ENCODE measurements around the gene HIC1.
"Not testable (repeated sequence)": the region's sequence is repeated elsewhere in the genome, so short reads cannot be mapped to it uniquely, and the experiment has no call there.

The HIC1 gene

GRCh38 chr17:2054512-2055291 lies at the start of gene HIC1:
Gene HIC1 (plus strand): TSS chr17:2055103. CDS start chr17:2056691, 1,588 bp downstream.
- DNase-seq: peak in 1 of 2 experiments; percentile 66

DNA sequence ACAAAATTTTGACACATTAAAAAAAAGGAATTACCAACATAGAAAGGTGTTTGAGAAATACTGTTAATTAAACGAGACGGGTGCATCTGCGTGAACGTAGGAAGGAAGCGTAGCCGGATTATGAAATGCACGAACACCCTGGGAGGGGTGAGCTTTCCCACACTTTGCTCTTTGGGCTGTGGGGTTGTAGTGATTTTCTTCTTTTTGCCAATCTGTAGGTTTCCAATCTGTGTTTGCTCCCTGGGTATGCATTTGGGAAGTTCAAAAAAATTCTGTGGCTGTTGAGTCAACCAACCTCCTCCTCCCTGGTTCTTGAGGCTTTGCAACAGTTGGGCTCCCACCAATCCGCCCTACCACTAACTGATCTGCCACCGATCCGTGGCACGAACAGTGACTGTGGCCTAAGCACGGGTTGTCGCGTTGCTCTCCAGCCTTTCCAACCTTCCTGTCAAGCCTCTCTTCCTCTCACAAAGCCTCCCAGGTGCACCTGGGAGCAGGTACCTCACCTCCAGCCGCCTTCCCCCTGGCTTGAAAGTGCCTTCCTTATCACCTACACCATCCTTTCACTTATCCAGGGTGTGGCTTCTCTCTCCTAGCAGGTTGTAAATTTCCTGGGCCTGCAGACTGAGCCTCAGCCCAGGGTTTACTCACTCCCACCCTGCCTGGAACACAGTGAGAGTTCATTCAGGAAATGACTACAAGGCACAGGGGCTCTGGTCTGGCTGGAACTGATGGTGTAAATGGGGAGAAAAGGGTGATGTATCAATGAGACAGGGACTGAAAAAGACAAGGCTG lies 46.4 kb upstream of the HIC1 start:
- DNase-seq: no peak

DNA sequence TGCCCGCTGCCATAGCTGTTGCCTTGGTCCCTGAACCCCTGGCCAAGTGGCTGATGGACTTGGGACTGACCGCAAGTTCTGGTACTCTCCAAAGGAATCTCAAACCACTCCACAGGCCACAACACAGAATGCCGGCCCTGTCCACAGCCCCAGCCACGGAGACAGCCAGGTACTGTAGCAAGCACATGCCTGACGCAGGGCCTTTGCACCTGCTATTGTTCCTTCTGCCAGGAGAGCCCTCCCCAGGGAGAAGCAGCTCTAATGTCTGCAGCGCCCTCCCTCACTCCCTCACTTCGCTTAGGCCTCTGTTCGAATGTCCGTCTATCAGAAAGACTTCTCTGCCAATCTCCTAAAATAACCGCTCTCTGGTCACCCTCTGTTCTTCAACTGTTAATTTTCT lies 45.2 kb upstream of the HIC1 start:
- no peak for DNase-seq

GRCh38 chr17:2011411-2012371 lies 43.2 kb upstream of the HIC1 start:
- DNase-seq: no peak

DNA sequence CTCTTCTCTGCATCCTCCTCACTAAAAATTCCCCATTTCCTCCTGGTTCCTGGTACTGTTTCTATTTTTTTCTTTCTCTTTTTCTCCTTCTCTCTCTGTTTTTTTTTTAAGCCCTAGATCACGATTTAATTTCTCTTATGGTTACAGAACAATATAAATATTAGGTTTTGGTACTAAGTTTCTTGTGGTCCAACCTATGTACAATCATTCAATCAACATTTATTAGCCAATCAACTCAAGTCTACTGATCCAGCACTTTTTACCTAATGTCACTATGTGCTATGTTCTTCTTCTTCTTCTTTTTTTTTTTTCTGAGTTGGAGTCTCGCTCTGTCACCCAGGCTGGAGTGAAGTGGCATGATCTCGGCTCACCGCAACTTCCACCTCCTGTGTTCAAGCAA lies 42.4 kb upstream of the HIC1 start:
- DNase-seq: no peak

GRCh38 chr17:2013220-2013993 lies 41.5 kb upstream of the HIC1 start:
- DNase-seq: not testable (repeated sequence)

DNA sequence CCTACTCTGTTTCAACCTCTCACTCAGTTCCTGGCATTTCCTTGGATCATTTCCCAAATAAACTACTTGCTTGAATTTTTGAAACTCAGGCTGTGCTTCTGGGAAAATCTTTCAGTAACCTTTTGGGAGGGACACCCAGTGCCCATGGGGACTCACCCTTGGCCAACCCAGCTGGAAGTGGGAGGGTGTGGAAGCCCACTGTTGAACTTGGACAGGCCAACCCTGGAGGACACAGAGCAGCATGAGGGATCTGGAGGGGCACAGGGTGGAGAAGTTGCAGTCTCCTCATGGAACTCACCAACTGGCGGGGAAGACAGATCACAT lies 40.9 kb upstream of the HIC1 start:
- DNase-seq: no peak

DNA sequence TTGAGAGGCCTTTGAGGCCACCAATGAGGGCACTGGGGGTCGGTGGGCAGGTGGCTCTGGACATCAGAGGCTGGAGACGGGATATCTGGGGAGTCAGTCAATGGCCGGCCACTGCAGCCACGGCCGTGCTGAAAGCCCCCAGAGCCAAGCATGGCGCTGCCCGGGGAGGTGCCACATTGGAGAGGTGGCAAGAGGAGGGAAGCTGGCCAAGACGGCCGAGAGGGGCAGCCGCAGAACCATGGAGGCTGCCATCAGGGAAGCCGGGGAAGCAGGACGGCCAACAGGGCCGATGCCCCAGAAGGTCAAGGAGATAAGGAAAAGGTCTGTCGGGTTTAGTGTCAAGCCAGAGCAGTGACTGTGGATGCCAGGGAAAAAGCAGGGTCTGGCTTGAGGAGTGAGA lies 39.6 kb upstream of the HIC1 start:
- DNase-seq: no peak

DNA sequence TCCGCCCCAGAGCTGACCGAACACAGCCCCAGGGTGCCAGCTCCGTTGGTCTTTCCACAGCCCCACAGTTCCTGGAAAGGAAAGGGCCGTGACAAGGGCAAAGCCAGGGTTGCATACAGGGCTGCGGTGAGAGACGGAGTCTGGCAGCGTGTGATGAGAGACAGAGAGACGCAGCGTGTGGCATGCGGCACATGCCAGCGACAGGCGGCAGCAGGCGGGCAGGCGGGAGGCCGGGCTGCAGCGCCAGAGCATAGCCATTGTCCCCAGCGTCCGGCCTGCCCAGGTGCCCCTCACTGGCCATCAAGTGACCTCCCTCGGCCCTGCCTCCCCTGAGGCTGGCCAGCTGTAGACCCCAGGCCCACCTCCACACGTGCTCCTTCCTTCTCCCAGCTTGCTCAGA lies 38.4 kb upstream of the HIC1 start:
- DNase-seq: no peak

- no peak for DNase-seq
These were observed 37.5 kb upstream of the HIC1 start for GRCh38 chr17:2017274-2017941.

DNA sequence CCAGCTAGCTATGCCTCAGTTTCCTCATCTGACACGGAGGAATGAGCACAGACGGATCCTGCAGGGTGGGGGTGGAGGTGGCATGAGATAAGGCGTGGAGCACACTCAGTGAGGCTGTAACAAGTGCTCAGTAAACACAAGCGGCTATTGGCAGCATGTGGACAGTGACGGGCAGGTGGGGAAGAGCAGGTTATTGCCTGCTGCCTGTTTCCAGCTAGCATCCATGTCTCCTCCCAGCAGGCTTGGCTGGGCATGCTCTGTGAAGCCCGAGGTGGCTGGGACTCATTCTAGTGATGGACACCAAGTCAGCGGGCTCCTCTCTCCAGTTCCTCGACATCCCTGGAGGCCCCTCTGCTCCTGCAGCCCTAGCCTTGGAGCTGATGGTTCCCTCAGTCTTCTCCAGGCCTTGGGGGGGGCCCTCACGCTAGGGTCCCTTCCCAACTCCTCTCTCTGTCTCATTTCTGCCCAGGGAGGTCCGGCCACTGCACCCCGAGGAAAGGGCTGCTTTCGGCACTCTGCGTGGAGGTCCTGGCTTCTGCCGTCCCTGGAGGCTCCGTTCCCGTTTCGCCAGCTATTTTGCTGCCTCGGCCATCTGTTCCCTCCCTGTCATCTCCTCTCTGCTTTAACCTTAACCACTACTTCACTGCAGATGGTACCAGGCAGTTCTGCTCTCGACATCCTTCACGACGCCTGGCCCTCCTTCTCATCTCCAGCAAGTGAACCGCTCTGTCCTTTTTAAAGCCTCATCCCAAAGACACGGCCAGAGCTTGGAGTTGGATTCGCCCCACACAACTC lies 36.0 kb upstream of the HIC1 start:
- DNase-seq: no peak

DNA sequence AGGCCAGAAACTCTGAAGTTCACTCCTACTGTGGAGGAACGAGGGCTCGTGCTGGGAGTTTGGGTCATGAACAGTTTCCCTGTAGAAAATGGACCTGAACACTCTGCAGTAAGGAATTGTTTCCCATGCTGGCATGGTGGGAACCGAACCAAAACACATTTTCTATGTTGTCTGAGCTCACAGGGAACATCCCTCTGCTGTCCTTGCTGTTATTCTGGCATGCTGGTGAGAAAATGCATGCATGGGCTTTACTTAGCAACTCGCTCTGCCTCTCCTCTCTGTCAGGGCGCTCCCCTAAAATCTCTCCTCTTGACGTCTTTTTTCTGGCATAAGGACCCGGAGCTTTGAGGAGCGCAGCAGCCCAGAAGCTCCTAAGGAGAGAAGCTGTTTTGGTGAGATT lies 35.2 kb upstream of the HIC1 start:
- no peak for DNase-seq

- no peak for DNase-seq
These were observed 34.2 kb upstream of the HIC1 start for GRCh38 chr17:2020721-2021120.

DNA sequence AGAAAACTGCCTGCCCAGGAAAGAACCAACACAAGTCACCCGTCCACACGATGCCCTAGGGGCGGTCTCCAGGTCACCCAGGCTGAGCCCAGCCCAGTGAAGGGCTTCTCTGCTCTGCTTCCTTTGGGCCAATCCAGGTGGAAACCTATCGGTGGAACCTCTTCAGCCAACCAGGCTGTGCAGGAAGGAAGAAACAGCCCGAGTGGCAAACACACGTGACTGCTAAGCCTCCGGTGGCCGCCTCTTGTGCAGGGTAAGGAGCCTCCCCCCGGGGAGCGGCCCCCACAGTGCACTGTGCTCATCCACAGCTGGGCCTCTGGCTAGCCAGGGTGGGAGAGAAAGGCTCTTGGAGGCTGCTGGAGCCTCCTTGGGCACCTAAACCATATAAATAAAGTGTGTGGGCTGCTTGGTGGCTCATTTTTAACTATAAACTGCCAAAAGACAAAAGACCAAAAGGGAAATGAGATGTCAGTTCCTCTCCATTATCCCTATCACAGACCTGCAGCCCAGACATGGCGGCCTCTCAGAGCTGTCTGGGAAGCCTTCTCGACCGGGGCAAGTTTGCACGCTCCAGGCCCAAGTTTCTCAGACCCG lies 32.2 kb upstream of the HIC1 start:
- DNase-seq: no peak

- no peak for DNase-seq
These were observed 31.6 kb upstream of the HIC1 start for GRCh38 chr17:2023256-2023655.

GRCh38 chr17:2023692-2024571 lies 31.0 kb upstream of the HIC1 start:
- DNase-seq: peak in 1 of 2 experiments; percentile 19

DNA sequence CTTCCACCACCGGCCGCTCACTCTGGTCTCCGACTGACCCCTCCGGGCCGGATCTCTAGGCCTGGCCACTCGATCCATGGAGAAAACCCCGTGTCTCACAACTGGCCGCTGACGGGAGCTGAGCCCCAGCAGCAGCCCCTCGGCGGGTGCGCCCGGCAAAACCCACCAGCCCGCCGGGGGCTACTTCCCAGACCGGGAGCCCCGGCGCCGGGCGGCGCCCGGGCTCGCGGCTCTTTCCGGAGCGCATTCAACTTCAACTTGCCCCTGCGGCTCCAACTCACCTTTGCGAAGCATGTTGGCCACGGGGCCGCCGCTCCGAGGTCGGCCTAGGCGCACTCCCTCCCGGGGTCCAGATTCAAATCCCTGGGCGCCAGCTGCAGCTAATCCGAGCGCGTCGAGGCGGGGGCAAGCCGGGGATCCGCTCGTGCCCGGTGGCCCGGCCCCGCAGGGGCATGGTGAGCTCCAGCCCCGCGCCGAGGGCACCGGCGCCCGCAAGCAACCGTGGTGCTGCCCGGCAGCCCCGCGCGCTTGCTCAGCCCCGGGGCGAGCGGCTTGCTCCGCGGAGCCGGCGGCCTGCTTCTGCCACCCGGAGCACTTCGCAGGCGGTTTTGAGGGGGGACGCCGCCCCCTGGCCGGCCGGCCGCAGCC lies 30.2 kb upstream of the HIC1 start:
- DNase-seq: no peak

DNA sequence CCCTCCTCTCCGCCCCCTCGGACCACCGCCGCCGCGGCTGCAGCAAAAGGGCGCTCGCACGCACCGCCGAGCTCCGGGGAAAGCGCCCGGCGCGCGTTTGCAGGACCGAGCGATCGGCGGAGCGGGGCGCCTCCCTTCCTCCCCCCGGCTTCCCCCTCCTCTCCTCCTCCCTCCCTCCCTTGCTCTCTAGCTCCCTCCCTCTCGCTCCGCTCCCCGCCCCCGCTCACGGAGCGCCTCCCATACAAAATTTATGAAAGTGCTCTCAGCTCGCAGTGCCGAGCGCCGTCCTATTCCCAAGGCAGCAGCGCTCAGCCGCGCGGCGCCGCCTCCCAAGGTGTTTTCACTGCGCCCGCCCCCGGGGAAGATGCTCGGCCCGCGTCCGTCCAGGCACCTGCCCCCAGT lies 29.7 kb upstream of the HIC1 start, which contains the start of gene RTN4RL1:
Gene RTN4RL1, minus strand, starts transcription at position 115 of the 402 bp plus-strand sequence. CDS start 469 bp downstream, outside the sequence.
- DNase-seq: no peak

Measured in NCI-H446 (cell line).